Activated CD4-positive, alpha-beta memory T cell treated with anti-CD3 and anti-CD28 coated beads, Interleukin-2, amount 10 ng/mL, durations not matched to agents 7 days and 5 days (primary cell): Measurements from ENCODE around the gene ARHGAP10. TPM values are rescaled to one million over a fixed set of nuclear protein-coding genes. Genes with fewer than 3 reads are reported as not detected.

Experiments used
- CTCF ChIA-PET: fragments of 350-600 bp; sonication (Branson Sonifier 250); formaldehyde crosslinking; loops from one replicate; lab custom pipeline; 2021; ENCODE audit warnings: antibody characterized with exemption, inconsistent platforms; lab: Charles Lee
- POLR2A ChIA-PET: fragments of 350-600 bp; sonication (Branson Sonifier 250); formaldehyde crosslinking; loops from one replicate; lab custom pipeline; 2021; ENCODE audit warnings: antibody characterized with exemption; lab: Charles Lee
- DNase-seq: peaks from one replicate; pipeline ENCODE4 v3.0.0-alpha.2; 2020
- H3K27ac Mint-ChIP-seq: one replicate; pipeline ENCODE4 v1.8.0; 2021; ENCODE audit warnings: mild to moderate bottlenecking, mixed read lengths
- H3K27me3 Mint-ChIP-seq: one replicate; pipeline ENCODE4 v1.8.0; 2021; ENCODE audit warnings: mixed read lengths
- H3K36me3 Mint-ChIP-seq: one replicate; pipeline ENCODE4 v1.8.0; 2021; ENCODE audit warnings: low read depth, mixed read lengths
- H3K4me1 Mint-ChIP-seq: one replicate; pipeline ENCODE4 v1.8.0; 2021; ENCODE audit warnings: mixed read lengths
- H3K4me3 Mint-ChIP-seq: one replicate; pipeline ENCODE4 v1.8.0; 2021; ENCODE audit warnings: mild to moderate bottlenecking, mixed read lengths
- H3K9me3 Mint-ChIP-seq: one replicate; pipeline ENCODE4 v1.8.0; 2021; ENCODE audit warnings: mixed read lengths
- total RNA-seq, 2 experiments: library from RNA; stranded (reverse); gene quantifications; one replicate each; pipeline ENCODE4 v1.2.3, GENCODE V29; 2021

The ARHGAP10 gene
- total RNA-seq, 2 experiments from 2014 or later = 19.7 to 22.2 TPM

DNA sequence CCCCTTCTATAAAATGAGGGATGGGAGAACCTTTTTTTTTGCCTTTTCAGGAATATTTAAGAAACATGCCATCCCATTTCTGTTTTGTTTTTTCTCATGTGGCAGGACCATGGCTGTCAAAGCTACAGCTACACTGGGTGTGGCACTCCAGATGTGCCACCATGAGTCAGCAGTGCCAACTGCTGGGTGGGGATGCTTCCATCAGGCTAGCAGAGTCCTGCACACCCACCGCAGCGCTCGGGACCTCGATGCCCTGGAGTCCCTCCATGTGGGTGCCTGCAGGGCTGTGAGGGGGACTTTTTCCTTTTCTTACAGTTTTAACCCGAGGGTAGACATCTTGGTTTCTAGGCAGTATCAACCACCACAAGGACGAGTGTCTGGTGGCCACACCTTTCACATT, 357.7 kb downstream of the ARHGAP10 start:
- no peaks in the 10 kb centered on the region for H3K9me3 Mint-ChIP-seq
- no peaks in the 10 kb centered on the region for H3K36me3 Mint-ChIP-seq
- DNase-seq = no peak
- peaks cover 3% of the 10 kb centered on the region for H3K4me1 Mint-ChIP-seq
- ChIA-PET CTCF (no interaction called here), POLR2A (no interaction called here)
- H3K27ac Mint-ChIP-seq = no peak overlapping the region
- no peak overlapping the region for H3K4me3 Mint-ChIP-seq
- no peaks in the 10 kb centered on the region for H3K27me3 Mint-ChIP-seq

DNA sequence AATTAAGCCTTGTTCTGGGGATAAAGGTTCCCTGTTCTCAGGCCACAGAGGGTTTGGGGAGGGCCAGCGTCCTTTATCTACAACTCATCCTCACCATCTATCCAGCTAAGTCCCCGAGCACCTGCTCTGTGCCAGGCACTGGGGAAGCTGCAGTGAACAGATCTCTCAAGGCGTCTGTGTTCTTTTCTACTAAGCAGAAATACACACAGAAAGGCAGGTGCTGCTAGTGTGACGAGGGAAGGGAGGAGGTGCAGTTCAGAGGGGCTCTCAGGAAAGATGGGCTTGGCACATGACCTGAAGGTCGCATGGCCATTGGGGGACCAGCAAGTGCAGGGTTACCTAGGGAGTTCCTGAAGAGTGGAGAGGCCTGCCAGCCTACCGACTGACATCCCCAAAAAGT, 358.1 kb downstream of the ARHGAP10 start:
- no peak overlapping the region for H3K27ac Mint-ChIP-seq
- ChIA-PET CTCF (no interaction called here), POLR2A (no interaction called here)

DNA sequence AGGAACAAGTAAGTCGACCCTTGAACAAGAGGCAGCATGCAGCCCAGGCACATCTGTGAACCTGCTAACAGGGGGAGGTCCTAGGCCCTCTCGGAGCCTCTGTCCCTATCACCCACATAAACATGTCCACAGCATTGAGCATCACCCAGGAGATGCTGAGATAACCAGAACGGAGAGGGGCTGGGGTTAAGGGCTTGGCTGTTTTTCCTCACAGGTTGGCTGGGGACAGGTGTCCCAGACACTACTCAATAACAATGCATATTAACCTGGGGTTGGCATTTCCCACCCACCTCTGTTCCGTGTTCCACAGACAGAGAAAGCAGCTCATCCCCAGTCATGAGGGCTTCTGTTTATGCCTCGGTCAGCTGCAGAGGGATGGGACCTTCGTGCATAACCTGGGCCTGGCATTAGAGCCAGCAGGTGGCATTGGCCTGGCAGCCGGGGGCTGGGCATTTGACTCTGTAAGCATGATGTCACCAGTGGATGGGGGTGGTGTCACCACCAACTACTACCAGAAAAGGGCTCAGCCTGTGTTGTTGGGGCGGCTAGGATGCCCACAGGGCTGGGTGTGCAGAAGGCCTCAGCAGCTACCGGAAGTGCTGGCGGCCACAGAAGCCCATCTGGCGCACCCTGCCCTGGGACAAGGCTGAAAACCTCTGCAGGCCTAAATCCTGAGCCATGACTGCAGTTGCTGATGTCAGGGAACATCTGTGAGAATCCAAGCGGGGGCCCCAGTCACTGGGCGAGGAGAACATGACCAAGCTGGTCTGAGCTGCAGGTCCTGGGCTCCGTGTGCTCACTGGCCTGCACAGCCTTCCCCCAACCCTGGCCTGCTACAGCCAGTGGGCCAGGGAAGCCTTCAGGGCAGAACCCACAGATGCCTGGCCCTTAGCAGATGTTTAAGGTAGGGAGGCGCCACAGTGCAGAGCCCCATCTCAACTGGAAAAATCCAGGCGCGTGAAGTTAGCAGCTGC, 358.9 kb downstream of the ARHGAP10 start:
- no peaks in the 10 kb centered on the region for H3K36me3 Mint-ChIP-seq
- ChIA-PET POLR2A (no interaction called here), CTCF (no interaction called here)
- peaks cover 3% of the 10 kb centered on the region for H3K4me1 Mint-ChIP-seq
- H3K4me3 Mint-ChIP-seq = no peak overlapping the region
- no peaks in the 10 kb centered on the region for H3K9me3 Mint-ChIP-seq
- no peak for DNase-seq
- H3K27ac Mint-ChIP-seq = no peak overlapping the region
- H3K27me3 Mint-ChIP-seq = no peaks in the 10 kb centered on the region

More for the DNA sequence above, 358.1 kb downstream of the ARHGAP10 start:
- no peaks in the 10 kb centered on the region for H3K27me3 Mint-ChIP-seq
- no peak for DNase-seq
- H3K36me3 Mint-ChIP-seq = no peaks in the 10 kb centered on the region
- H3K4me1 Mint-ChIP-seq = peaks cover 3% of the 10 kb centered on the region
- no peak overlapping the region for H3K4me3 Mint-ChIP-seq
- H3K9me3 Mint-ChIP-seq = no peaks in the 10 kb centered on the region

DNA sequence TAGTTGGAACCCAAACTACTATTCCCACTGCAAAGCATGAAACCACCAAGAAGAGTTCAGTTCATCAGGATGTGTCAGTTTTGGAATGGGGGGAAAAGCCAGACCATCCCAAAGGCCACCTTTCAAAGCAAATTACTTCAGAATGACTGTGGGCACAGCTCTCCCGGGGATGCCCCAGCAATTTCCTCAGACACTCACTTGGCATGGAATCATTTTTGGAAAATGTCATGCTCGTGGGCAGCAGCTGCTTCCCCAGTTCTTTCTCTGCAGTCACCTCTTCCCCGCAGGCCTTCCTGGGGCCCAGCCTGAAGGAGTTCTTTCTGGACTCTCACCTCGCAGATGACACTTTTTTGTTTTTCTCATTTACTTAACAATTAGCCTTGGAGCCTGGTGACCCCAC, 360.0 kb downstream of the ARHGAP10 start:
- no peak for DNase-seq
- H3K36me3 Mint-ChIP-seq = no peaks in the 10 kb centered on the region
- POLR2A ChIA-PET = no interaction called here
- H3K27ac Mint-ChIP-seq = no peak overlapping the region
- CTCF ChIA-PET = no interaction called here
- no peaks in the 10 kb centered on the region for H3K27me3 Mint-ChIP-seq
- no peaks in the 10 kb centered on the region for H3K9me3 Mint-ChIP-seq
- H3K4me1 Mint-ChIP-seq = peaks cover 3% of the 10 kb centered on the region
- no peak overlapping the region for H3K4me3 Mint-ChIP-seq

DNA sequence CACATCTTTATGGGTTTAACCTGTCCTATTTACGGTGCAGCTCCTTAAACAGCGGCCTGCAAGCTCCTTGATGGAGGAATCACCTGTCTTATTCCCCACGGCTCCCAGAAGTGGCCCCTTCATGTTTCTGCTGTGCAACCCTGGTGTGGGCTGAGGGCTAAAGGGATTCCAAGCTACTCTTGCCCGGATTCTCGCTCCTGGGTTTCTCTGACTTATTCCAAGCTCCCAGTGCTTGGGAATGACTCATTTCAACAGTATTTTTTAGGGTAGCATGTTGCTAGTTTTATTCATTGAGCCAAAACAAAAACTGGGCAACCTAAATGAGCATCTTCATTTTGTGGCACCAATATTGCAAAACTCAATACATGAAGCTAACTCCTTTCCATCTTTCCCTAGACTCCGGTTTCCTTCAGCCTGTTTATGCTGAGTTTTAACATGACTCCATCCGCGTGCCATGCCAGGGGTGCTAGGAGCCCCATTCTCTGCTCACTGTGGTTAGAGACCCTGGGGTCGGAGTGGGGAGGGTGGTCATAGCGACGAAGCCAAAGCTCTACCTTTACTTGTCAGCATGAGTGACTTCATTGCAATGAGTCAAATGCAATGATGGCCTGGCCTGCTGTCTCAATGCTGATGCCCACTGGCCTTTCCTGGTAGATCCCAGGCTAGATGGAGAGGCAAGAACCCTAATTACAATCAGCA, 360.6 kb downstream of the ARHGAP10 start:
- Mint-ChIP-seq H3K36me3 (no peaks in the 10 kb centered on the region), H3K4me3 (no peak overlapping the region), H3K27me3 (no peaks in the 10 kb centered on the region), H3K4me1 (peaks cover 3% of the 10 kb centered on the region), H3K27ac (no peak overlapping the region), H3K9me3 (no peaks in the 10 kb centered on the region)
- POLR2A ChIA-PET = no interaction called here
- CTCF ChIA-PET = no interaction called here
- no peak for DNase-seq

DNA sequence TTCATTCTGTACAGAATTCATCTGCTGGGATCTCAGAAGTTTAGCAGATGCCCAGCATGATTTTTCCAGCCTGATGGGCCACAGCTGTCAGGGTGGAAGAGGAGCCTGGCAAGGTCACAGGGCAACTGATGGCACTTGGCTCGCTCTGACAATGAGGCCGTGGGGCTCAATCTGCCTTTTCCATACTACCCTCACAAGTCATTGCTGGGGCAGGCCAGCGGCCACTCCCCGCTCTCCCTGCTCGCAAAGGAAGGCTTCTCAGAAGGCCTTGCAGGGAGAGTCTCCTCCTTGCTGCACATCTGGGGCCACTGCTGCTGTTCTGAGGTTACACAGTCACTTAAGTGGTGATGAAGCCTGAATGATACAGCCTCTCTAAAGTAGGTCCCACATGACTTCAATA, 361.2 kb downstream of the ARHGAP10 start:
- POLR2A ChIA-PET = no interaction called here
- H3K27me3 Mint-ChIP-seq = no peaks in the 10 kb centered on the region
- CTCF ChIA-PET = no interaction called here
- H3K9me3 Mint-ChIP-seq = no peaks in the 10 kb centered on the region
- no peak overlapping the region for H3K4me3 Mint-ChIP-seq
- peaks cover 3% of the 10 kb centered on the region for H3K36me3 Mint-ChIP-seq
- no peak overlapping the region for H3K27ac Mint-ChIP-seq
- DNase-seq = no peak
- peaks cover 3% of the 10 kb centered on the region for H3K4me1 Mint-ChIP-seq

DNA sequence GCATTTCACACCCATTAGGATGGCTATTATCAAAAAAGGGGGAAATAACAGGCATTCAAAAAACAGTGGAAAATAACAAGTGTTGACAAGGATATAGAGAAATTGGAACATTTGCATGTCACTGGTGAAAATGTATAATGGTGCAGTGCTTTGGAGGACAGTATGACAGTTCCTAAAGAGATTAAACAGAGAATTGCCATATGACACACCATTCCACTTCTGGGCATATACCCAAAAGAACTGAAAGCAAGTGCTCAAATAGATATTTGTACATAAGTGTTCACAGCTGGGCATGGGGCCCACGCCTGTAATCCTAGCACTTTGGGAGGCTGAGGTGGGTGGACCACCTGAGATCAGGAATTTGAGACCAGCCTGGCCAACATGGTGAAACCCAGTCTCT, 362.3 kb downstream of the ARHGAP10 start:
- ChIA-PET POLR2A (no interaction called here), CTCF (no interaction called here)
- Mint-ChIP-seq H3K4me1 (peaks cover 3% of the 10 kb centered on the region), H3K4me3 (no peak overlapping the region), H3K9me3 (no peaks in the 10 kb centered on the region), H3K36me3 (peaks cover 3% of the 10 kb centered on the region), H3K27me3 (no peaks in the 10 kb centered on the region), H3K27ac (no peak overlapping the region)
- no peak for DNase-seq

DNA sequence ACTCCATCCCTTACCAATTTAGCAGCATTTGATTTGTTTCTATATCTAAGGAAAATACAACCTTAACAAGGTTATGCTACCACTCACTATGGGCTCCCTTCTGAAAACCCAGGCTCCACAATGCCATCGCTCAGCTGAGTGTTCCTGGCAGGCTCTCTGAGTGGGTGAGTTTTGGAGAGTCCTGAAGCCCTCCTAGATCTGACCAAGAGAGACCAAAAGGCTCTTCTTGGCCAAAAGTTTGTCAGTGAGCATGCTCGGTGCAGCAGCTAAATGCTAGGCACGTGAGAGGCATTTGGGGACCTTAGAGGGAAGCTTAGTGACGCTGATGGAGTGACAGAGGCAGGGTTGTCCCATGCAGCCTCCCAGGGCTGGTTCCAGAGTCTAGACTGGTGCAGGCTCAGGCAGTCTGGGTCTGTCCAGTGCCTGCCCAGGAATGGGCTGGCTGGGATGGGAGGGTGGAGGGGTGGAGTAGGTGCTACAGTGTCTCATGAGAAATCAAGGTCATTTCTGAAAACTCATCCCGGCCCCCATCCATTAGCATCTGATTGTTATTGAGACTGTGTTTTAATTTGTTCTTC, 363.5 kb downstream of the ARHGAP10 start:
- Mint-ChIP-seq H3K4me1 (no peaks in the 10 kb centered on the region), H3K27ac (no peak overlapping the region), H3K36me3 (peaks cover 3% of the 10 kb centered on the region), H3K9me3 (no peaks in the 10 kb centered on the region), H3K4me3 (no peak overlapping the region), H3K27me3 (no peaks in the 10 kb centered on the region)
- CTCF ChIA-PET = no interaction called here
- no peak for DNase-seq
- POLR2A ChIA-PET = no interaction called here

DNA sequence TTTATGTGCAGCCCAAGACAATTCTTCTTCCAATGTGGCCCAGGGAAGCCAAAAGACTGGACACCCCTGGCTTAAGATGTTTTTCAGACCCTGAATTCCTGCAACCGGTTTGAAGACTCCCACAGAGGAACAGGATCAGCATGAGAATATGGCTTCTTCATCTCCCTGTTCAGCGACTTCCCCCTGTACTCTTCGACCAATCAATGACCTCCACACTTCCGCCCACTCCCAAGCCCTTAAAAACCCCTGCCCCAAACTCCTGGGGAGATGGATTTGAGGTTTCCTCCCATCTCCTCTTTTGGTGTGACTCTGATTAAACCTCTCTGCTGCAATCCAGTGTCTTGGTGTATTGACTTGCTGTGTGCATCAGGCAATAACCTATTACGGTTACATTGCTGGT, 365.9 kb downstream of the ARHGAP10 start:
- CTCF ChIA-PET = no interaction called here
- Mint-ChIP-seq H3K27me3 (no peaks in the 10 kb centered on the region), H3K36me3 (peaks cover 3% of the 10 kb centered on the region), H3K4me1 (no peaks in the 10 kb centered on the region), H3K4me3 (no peak overlapping the region), H3K9me3 (no peaks in the 10 kb centered on the region), H3K27ac (no peak overlapping the region)
- no peak for DNase-seq
- POLR2A ChIA-PET = no interaction called here

DNA sequence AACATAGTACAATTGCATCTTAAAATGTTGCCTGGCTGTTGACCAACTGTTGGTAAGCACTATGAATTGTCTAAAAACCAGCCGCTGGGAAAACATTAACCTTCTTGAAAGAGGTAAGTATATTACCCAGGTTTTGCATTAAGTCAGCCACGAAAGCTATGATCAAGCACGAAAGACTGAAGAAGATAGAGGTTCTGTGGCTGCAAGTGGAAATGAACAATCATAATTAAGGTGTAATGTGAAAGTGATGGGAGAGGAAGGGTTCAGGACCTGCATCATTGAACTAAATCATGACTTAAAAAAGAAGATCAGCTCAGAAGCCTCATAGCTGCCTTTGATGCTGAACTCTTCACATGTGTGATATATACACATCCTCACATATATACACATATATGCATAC, 369.3 kb downstream of the ARHGAP10 start:
- no peaks in the 10 kb centered on the region for H3K4me1 Mint-ChIP-seq
- DNase-seq = no peak
- H3K4me3 Mint-ChIP-seq = no peak overlapping the region
- CTCF ChIA-PET = no interaction called here
- no peak overlapping the region for H3K27ac Mint-ChIP-seq
- POLR2A ChIA-PET = no interaction called here
- no peaks in the 10 kb centered on the region for H3K27me3 Mint-ChIP-seq
- H3K36me3 Mint-ChIP-seq = peaks cover 3% of the 10 kb centered on the region
- H3K9me3 Mint-ChIP-seq = peaks cover 2% of the 10 kb centered on the region

DNA sequence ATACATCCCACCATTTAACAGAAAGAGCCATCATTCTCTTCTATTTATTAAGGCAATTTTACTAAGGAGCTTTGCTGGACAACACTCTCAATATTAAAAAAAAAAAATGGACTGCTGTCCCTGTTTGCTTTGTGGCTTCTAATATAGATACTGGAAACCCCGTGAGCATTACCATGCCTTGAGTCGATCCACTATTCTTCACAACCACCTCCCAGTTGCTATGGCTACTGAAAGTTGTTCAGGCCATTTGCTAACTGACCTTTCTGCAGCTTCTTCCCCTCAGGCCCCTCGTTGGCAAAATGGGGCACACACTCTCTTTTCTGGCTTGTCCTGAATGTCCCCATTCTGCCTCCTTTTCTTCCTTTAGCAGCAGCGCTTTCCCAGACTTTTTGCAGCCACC, 369.9 kb downstream of the ARHGAP10 start:
- no peaks in the 10 kb centered on the region for H3K27me3 Mint-ChIP-seq
- no peak for DNase-seq
- ChIA-PET POLR2A (no interaction called here), CTCF (no interaction called here)
- H3K36me3 Mint-ChIP-seq = peaks cover 3% of the 10 kb centered on the region
- peaks cover 2% of the 10 kb centered on the region for H3K9me3 Mint-ChIP-seq
- no peak overlapping the region for H3K27ac Mint-ChIP-seq
- no peaks in the 10 kb centered on the region for H3K4me1 Mint-ChIP-seq
- no peak overlapping the region for H3K4me3 Mint-ChIP-seq

DNA sequence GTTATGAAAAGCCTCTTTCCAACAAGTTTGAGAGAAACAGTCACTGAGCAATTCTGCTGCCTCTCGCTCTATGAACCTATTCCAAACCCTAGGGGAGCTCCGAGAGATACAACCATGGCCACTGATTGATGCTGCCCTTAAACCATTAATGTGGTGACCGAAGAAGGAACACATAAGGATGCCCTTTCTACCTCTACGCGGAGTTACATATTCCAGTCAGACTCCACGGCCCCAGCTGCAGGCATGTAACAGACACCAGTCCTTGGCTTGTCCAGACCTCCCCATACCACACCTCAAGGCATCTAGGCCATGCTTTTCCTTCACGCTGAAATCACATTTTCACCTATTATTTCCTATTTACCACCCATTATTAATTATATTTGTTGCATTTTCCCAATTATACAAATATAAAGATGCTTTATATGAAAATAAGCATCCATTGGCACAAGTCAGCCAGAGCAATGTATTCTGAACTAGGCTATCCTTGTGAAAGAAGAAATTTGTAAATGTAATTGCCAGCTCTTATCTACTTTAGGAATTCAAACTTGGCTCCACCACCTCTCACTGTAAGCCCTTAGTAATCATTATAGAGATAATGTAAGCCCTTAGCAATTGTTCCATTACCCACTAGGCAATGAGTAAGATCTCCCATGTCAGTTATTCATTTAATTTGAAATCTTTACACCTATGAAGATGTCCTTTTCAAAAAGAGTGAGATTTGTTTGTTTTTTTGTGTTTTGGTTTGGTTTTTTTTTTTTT, 371.9 kb downstream of the ARHGAP10 start:
- ChIA-PET CTCF (no interaction called here), POLR2A (no interaction called here)
- H3K4me3 Mint-ChIP-seq = no peak overlapping the region
- no peaks in the 10 kb centered on the region for H3K27me3 Mint-ChIP-seq
- peaks cover 2% of the 10 kb centered on the region for H3K9me3 Mint-ChIP-seq
- no peak overlapping the region for H3K27ac Mint-ChIP-seq
- no peaks in the 10 kb centered on the region for H3K4me1 Mint-ChIP-seq
- H3K36me3 Mint-ChIP-seq = no peaks in the 10 kb centered on the region
- DNase-seq = no peak

DNA sequence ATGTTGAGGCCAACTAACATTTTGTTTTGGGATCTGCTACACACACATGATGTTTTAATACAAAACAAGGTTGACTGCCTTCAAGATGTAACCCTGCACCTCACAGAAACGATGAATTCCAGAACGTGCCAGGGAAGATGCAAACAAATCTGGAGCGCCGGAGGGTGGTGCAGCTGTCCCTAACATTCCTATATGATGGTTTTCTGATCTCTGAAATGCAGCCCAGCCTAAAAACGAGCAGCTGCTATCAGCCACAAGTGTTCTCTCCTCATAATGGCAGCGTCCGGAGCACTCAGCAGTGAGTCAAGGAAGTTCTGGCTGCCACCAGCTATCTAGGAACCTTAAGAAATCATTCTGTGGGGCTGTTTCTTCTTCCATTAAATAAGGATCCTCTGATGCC, 376.9 kb downstream of the ARHGAP10 start:
- DNase-seq = no peak
- H3K9me3 Mint-ChIP-seq = peaks cover 2% of the 10 kb centered on the region
- CTCF ChIA-PET = no interaction called here
- no peak overlapping the region for H3K4me3 Mint-ChIP-seq
- no peaks in the 10 kb centered on the region for H3K36me3 Mint-ChIP-seq
- POLR2A ChIA-PET = no interaction called here
- H3K27me3 Mint-ChIP-seq = no peaks in the 10 kb centered on the region
- no peak overlapping the region for H3K27ac Mint-ChIP-seq
- no peaks in the 10 kb centered on the region for H3K4me1 Mint-ChIP-seq
